Coronary artery (tissue), 2 donors: ENCODE measurements around the gene ARID4A.

ENCODE experiments used
- DNase-seq: peaks from one replicate; pipeline ENCODE4 v3.0.0-alpha.2; 2017; ENCODE audit warnings: low spot score
- H3K27ac ChIP-seq, 2 donors: fragments of 200-600 bp; sonication (generic); one replicate each; pipeline ENCODE4 v1.5.1; 2016 to 2019
- H3K4me3 ChIP-seq: fragments of 200-600 bp; sonication (generic); 2 replicates; pipeline ENCODE4 v1.5.1; 2016; ENCODE audit warnings: mild to moderate bottlenecking, moderate library complexity
- TF ChIP-seq, protein P1 (sequence below): fragments of 200-600 bp; sonication (generic); IDR thresholded peaks from one replicate; pipeline ENCODE4 v1.5.1; 2019; ENCODE audit warnings: antibody characterized with exemption

Gene ARID4A

GRCh38 chr14:58294201-58294600, 4.2 kb upstream of the ARID4A start:
- Histone ChIP-seq H3K4me3 (no peak overlapping the region), H3K27ac (no peak overlapping the region)
- no peak for DNase-seq
- TF ChIP-seq, protein P1, sequence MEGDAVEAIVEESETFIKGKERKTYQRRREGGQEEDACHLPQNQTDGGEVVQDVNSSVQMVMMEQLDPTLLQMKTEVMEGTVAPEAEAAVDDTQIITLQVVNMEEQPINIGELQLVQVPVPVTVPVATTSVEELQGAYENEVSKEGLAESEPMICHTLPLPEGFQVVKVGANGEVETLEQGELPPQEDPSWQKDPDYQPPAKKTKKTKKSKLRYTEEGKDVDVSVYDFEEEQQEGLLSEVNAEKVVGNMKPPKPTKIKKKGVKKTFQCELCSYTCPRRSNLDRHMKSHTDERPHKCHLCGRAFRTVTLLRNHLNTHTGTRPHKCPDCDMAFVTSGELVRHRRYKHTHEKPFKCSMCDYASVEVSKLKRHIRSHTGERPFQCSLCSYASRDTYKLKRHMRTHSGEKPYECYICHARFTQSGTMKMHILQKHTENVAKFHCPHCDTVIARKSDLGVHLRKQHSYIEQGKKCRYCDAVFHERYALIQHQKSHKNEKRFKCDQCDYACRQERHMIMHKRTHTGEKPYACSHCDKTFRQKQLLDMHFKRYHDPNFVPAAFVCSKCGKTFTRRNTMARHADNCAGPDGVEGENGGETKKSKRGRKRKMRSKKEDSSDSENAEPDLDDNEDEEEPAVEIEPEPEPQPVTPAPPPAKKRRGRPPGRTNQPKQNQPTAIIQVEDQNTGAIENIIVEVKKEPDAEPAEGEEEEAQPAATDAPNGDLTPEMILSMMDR, result no peak

GRCh38 chr14:58296726-58297125, 1.6 kb upstream of the ARID4A start:
- TF ChIP-seq, protein P1, result no peak
- H3K4me3 ChIP-seq, result peak overlapping the region; percentile 71
- peak overlapping the region; percentile 92 to 94 for H3K27ac ChIP-seq
- DNase-seq, result no peak

GRCh38 chr14:58297412-58297761, 968 bp upstream of the ARID4A start:
- TF ChIP-seq, protein P1, result no peak
- peak; percentile 77 for DNase-seq
- H3K4me3 ChIP-seq, result peak overlapping the region; percentile 71
- H3K27ac ChIP-seq, result peak overlapping the region; percentile 92 to 94

DNA sequence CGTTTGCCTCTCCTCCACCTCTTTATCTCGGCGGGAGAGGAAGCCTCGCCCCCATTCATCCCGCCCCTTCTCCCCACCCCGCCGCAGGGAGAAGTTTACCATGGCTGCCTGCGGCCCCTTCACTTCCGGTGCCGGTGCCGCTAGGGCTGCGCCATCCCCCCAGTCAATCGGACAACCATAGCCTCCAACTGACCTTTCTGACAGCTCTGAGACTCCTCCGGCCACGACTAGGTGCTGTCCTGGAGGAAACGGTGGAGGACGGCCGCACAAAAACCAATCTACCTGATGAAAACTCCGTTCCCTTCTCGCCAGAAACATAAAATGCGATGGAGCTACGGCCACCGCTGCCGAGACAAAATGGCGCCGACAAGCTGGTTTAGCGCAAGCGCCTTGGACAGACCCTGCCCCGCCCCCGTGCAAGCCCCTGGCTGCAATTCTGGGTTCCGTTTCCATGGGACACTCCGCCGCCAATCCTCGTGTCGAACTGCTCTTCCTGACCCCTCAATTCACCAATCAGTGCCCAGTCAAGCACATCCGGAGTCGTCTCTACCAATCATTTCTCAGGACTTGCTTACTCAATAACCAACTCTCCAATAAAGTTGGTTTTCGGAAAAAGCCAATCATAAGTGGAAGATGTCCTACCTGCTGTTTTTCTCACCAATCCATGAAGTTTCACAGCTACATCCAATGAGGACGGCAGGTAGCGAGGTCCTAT, 436 bp upstream of the ARID4A start:
- Histone ChIP-seq H3K27ac (peak overlapping the region; percentile 95 to 97), H3K4me3 (peak overlapping the region; percentile 87)
- TF ChIP-seq, protein P1, result no peak
- DNase-seq, result peak; percentile 99

- TF ChIP-seq, protein P1, result no peak
- Histone ChIP-seq H3K27ac (peak overlapping the region; percentile 95 to 97), H3K4me3 (peak overlapping the region; percentile 87)
- peak; percentile 79 for DNase-seq
Measured at GRCh38 chr14:58299401-58300330, 1.3 kb downstream of the ARID4A start.

GRCh38 chr14:58301416-58301815, 3.1 kb downstream of the ARID4A start:
- Histone ChIP-seq H3K4me3 (no peak overlapping the region), H3K27ac (no peak overlapping the region)
- TF ChIP-seq, protein P1, result no peak
- DNase-seq, result no peak
